Measurements from ENCODE around the gene TMTC4. TPM values are rescaled to one million over a fixed set of nuclear protein-coding genes. Genes with fewer than 3 reads are reported as not detected.

TMTC4 gene
- total and polyA plus RNA-seq, 2 donors from 2014 or later: 10.5 to 15.1 TPM

GRCh38 chr13:100671389-100672182, 3.0 kb downstream of the TMTC4 start:
- DNase-seq (no peak), FAIRE-seq (no peak)
- Histone ChIP-seq H3K4me3 (ENCODE audit: low read length in 3 of 3) (no peak overlapping the region), H3K27ac (ENCODE audit: low read depth in 2 of 2, low read length in 2 of 2) (no peak overlapping the region), H3K9me3 (ENCODE audit: control insufficient read depth in 2 of 3, insufficient read depth in 1 of 3, low read length in 3 of 3) (no peaks in the 10 kb centered on the region), H3K27me3 (ENCODE audit: control insufficient read depth, insufficient read depth, low read length) (no peaks in the 10 kb centered on the region), H3K4me1 (ENCODE audit: control insufficient read depth in 2 of 3, insufficient read depth in 2 of 3, low read depth in 1 of 3, low read length in 3 of 3) (peaks cover 0 to 9% (median 0%) of the 10 kb centered on the region in 3 donors), H3K9ac (ENCODE audit: low read length in 3 of 3) (no peak overlapping the region), H3K36me3 (ENCODE audit: control insufficient read depth in 2 of 3, insufficient read depth in 3 of 3, low read length in 3 of 3) (peaks cover 0 to 3% (median 0%) of the 10 kb centered on the region in 3 donors)
- intact Hi-C loops (cut with DNase I): no loop called here
- TF ChIP-seq CTCF (IDR thresholded peaks at IDR 0.05; ENCODE audit: borderline replicate concordance, extremely low read depth, insufficient read depth): no peak

GRCh38 chr13:100668408-100668807, 6.2 kb downstream of the TMTC4 start:
- FAIRE-seq: no peak

GRCh38 chr13:100667894-100668293, 6.7 kb downstream of the TMTC4 start:
- intact Hi-C loops (cut with DNase I): no loop called here
- FAIRE-seq (no peak), DNase-seq (no peak)
- Histone ChIP-seq H3K27ac (ENCODE audit: low read depth in 2 of 2, low read length in 2 of 2) (no peak overlapping the region), H3K9me3 (ENCODE audit: control insufficient read depth in 2 of 3, insufficient read depth in 1 of 3, low read length in 3 of 3) (no peaks in the 10 kb centered on the region), H3K4me3 (ENCODE audit: low read length in 3 of 3) (no peak overlapping the region), H3K9ac (ENCODE audit: low read length in 3 of 3) (no peak overlapping the region), H3K27me3 (ENCODE audit: control insufficient read depth, insufficient read depth, low read length) (no peaks in the 10 kb centered on the region), H3K4me1 (ENCODE audit: control insufficient read depth in 2 of 3, insufficient read depth in 2 of 3, low read depth in 1 of 3, low read length in 3 of 3) (peaks cover 0 to 4% (median 0%) of the 10 kb centered on the region in 3 donors), H3K36me3 (ENCODE audit: control insufficient read depth in 2 of 3, insufficient read depth in 3 of 3, low read length in 3 of 3) (peaks cover 0 to 10% (median 0%) of the 10 kb centered on the region in 3 donors)
- no peak for TF ChIP-seq CTCF (IDR thresholded peaks at IDR 0.05; ENCODE audit: borderline replicate concordance, extremely low read depth, insufficient read depth)

More at GRCh38 chr13:100668408-100668807, 6.2 kb downstream of the TMTC4 start:
- no peaks in the 10 kb centered on the region for H3K9me3 ChIP-seq (ENCODE audit: control insufficient read depth in 2 of 3, insufficient read depth in 1 of 3, low read length in 3 of 3)
- no peak for TF ChIP-seq CTCF (IDR thresholded peaks at IDR 0.05; ENCODE audit: borderline replicate concordance, extremely low read depth, insufficient read depth)
- H3K4me3 ChIP-seq (ENCODE audit: low read length in 3 of 3): no peak overlapping the region
- DNase-seq: no peak
- H3K4me1 ChIP-seq (ENCODE audit: control insufficient read depth in 2 of 3, insufficient read depth in 2 of 3, low read depth in 1 of 3, low read length in 3 of 3): peaks cover 0 to 4% (median 0%) of the 10 kb centered on the region in 3 donors
- H3K36me3 ChIP-seq (ENCODE audit: control insufficient read depth in 2 of 3, insufficient read depth in 3 of 3, low read length in 3 of 3): peaks cover 0 to 8% (median 0%) of the 10 kb centered on the region in 3 donors
- no peak overlapping the region for H3K27ac ChIP-seq (ENCODE audit: low read depth in 2 of 2, low read length in 2 of 2)
- no peaks in the 10 kb centered on the region for H3K27me3 ChIP-seq (ENCODE audit: control insufficient read depth, insufficient read depth, low read length)
- intact Hi-C loops (cut with DNase I): no loop called here
- no peak overlapping the region for H3K9ac ChIP-seq (ENCODE audit: low read length in 3 of 3)
